HepG2 (cell line): Measurements from ENCODE around the gene LENEP. TPM values are rescaled to one million over a fixed set of nuclear protein-coding genes. Genes with fewer than 3 reads are reported as not detected.

Source experiments
- ATAC-seq: fragments of 200-7000 bp; cut with Tn5 transposase; 3 replicates; pipeline ENCODE4 v1.9.1; 2020; ENCODE audit warnings: mild to moderate bottlenecking, moderate library complexity
- BruUV-seq: library from RNA; stranded (reverse); fragments of 400-500 nt; replicated peaks from 2 replicates; lab custom pipeline; 2021; lab: Mats Ljungman, UMichigan
- CTCF ChIA-PET: fragments of 300-600 bp; formaldehyde crosslinking; extraction: SDS; loops from one replicate; lab custom pipeline; 2021; ENCODE audit warnings: low total read pairs, inconsistent platforms, low intra/inter-chr PET ratio; lab: Yijun Ruan, JAX
- POLR2A ChIA-PET: fragments of 350-600 bp; sonication (Branson Sonifier 250); formaldehyde crosslinking; loops from one replicate; lab custom pipeline; 2020; ENCODE audit warnings: antibody characterized with exemption, inconsistent platforms; lab: Yijun Ruan, JAX
- DNase-seq: peaks from one replicate; pipeline ENCODE4 v3.0.0-alpha.2; 2015; ENCODE audit warnings: low spot score
- FAIRE-seq: peaks from 3 replicates; lab custom pipeline; 2011; peaks lifted over from hg19 to GRCh38; lab: Jason Lieb, UNC
- H2AFZ ChIP-seq: one replicate; pipeline ENCODE4 v1.6.1; 2011; ENCODE audit warnings: low read length, inconsistent platforms
- H3K27ac ChIP-seq: fragments of 300-600 bp; 3 replicates; pipeline ENCODE4 v1.8.0; 2011; ENCODE audit warnings: mixed run types, mild to moderate bottlenecking, mixed read lengths, low read length, inconsistent platforms; ENCODE audit not compliant: insufficient read depth; ENCODE audit errors: extremely low read length
- H3K27me3 ChIP-seq, 2 experiments: fragments of 200-600 bp in 1 of 2; 2 replicates in 1 of 2; 3 replicates in 1 of 2; pipeline versions ENCODE4 v1.6.0 to v1.8.0; 2011; ENCODE audit warnings: low read length in 2 of 2, mild to moderate bottlenecking in 2 of 2, moderate library complexity in 2 of 2, inconsistent platforms in 1 of 2; ENCODE audit not compliant: insufficient read depth in 2 of 2, control insufficient read depth in 1 of 2
- H3K36me3 ChIP-seq, 2 experiments: fragments of 200-600 bp in 1 of 2; replicated peaks in 1 of 2; 2 replicates in 1 of 2; 3 replicates in 1 of 2; pipeline versions ENCODE4 v1.5.1 to v1.8.0; 2011; ENCODE audit warnings: low read length in 2 of 2, inconsistent platforms in 1 of 2; ENCODE audit not compliant: insufficient read depth in 2 of 2, control insufficient read depth in 1 of 2
- H3K4me1 ChIP-seq: 2 replicates; pipeline ENCODE4 v1.5.1; 2012; ENCODE audit warnings: low read length, inconsistent platforms; ENCODE audit not compliant: insufficient read depth
- H3K4me2 ChIP-seq: 2 replicates; pipeline ENCODE4 v1.6.0; 2011; ENCODE audit warnings: low read depth, low read length, inconsistent platforms
- H3K4me3 ChIP-seq, 3 experiments: fragments of 200-600 bp in 1 of 3; sonication (generic), shearing (Covaris generic) in 1 of 3; replicated peaks in 1 of 3; 2 replicates each; pipeline ENCODE4 v1.5.1; 2011 to 2016; ENCODE audit warnings: low read length in 3 of 3, inconsistent platforms in 2 of 3, low read depth in 2 of 3, mild to moderate bottlenecking in 2 of 3, control low read depth in 1 of 3, mixed read lengths in 1 of 3; ENCODE audit not compliant: insufficient read depth in 1 of 3
- H3K79me2 ChIP-seq: one replicate; pipeline ENCODE4 v1.6.1; 2011; ENCODE audit warnings: low read length, inconsistent platforms; ENCODE audit not compliant: insufficient read depth
- H3K9ac ChIP-seq: 2 replicates; pipeline ENCODE4 v1.6.0; 2011; ENCODE audit warnings: mild to moderate bottlenecking, low read depth, low read length, inconsistent platforms; ENCODE audit not compliant: insufficient read depth
- H3K9me3 ChIP-seq: 2 replicates; pipeline ENCODE4 v1.5.1; 2012; ENCODE audit warnings: mild to moderate bottlenecking, low read length
- H4K20me1 ChIP-seq: 2 replicates; pipeline ENCODE4 v1.6.0; 2011; ENCODE audit warnings: inconsistent platforms, mild to moderate bottlenecking, low read length, moderate library complexity; ENCODE audit not compliant: insufficient read depth
- HNRNPL ChIP-seq: fragments of 200-400 bp; formaldehyde crosslinking; IDR thresholded peaks from 2 replicates; pipeline ENCODE4 v1.6.1; 2017; ENCODE audit warnings: mild to moderate bottlenecking, low read depth, low read length
- NFIC ChIP-seq: IDR thresholded peaks from 2 replicates; pipeline ENCODE4 v1.6.1; 2012; ENCODE audit warnings: mild to moderate bottlenecking, low read length, inconsistent platforms
- RARA ChIP-seq: IDR thresholded peaks from 2 replicates; pipeline ENCODE4 v1.6.1; 2016; ENCODE audit warnings: missing genetic modification reagents, missing compliant biosample characterization
- RBFOX2 ChIP-seq: fragments of 200-400 bp; formaldehyde crosslinking; IDR thresholded peaks from 2 replicates; pipeline ENCODE4 v1.6.1; 2017; ENCODE audit warnings: low read depth, mild to moderate bottlenecking, low read length
- ZNF264 ChIP-seq: sonication (generic); formaldehyde crosslinking; IDR thresholded peaks from 2 replicates; pipeline ENCODE4 v1.4.0; 2020; ENCODE audit warnings: missing genetic modification reagents
- ZNF883 ChIP-seq: sonication (generic); formaldehyde crosslinking; IDR thresholded peaks from 2 replicates; pipeline ENCODE4 v1.5.1; 2020; ENCODE audit warnings: mild to moderate bottlenecking, missing genetic modification reagents; ENCODE audit errors: not compliant biosample characterization
- WGBS: methylation state at CpG from one replicate; pipeline ENCODE4 v1.1.6; 2017; ENCODE audit warnings: low lambda C conversion rate; 5-methylcytosine and 5-hydroxymethylcytosine counted together
- in situ Hi-C: cut with HindIII; loops from 2 replicates; pipeline ENCODE4 v1.10.0; 2017; ENCODE audit warnings: low pct_unique_long_range_greater_than_20kb; ENCODE audit not compliant: extremely low pct_ligation_motif_present
- intact Hi-C: fragments of 100-400 bp; cut with micrococcal nuclease; formaldehyde crosslinking; loops from one replicate; pipeline ENCODE4 v1.10.0; 2022; ENCODE audit not compliant: unreplicated experiment
- polyA plus RNA-seq, 8 experiments: library from polyadenylated mRNA; depleted of rRNA in 3 of 8; stranded (reverse) in 7 of 8; unstranded in 1 of 8; fragments of >200 nt; fragmentation: Illumina TruSeq in 4 of 8; extraction: Trizol in 4 of 8; gene quantifications; 2 replicates each; pipeline versions ENCODE4 v1.2.1 to v1.2.3, GENCODE V29; 2011 to 2016; ENCODE audit warnings: low read depth in 4 of 8, missing spikeins in 1 of 8, mixed read lengths in 1 of 8; ENCODE audit not compliant: insufficient read depth in 1 of 8
- total RNA-seq, 5 experiments: library from RNA; depleted of rRNA; stranded (reverse); fragments of >200 nt; fragmentation: Illumina TruSeq; extraction: Trizol; gene quantifications; 2 replicates each; pipeline ENCODE4 v1.2.3, GENCODE V29; 2016; ENCODE audit warnings: low read depth in 1 of 5
- TF ChIP-seq, protein P1 (sequence below): sonication (generic); formaldehyde crosslinking; IDR thresholded peaks from 2 replicates; pipeline ENCODE4 v1.9.0; 2022; ENCODE audit warnings: low read depth, missing genetic modification reagents
- TF ChIP-seq, protein P2 (sequence below): sonication (generic); formaldehyde crosslinking; IDR thresholded peaks from 2 replicates; pipeline ENCODE4 v1.4.0; 2020; ENCODE audit warnings: missing genetic modification reagents, borderline replicate concordance
- TF ChIP-seq, protein P3 (sequence below): sonication (generic); formaldehyde crosslinking; IDR thresholded peaks from 2 replicates; pipeline ENCODE4 v1.4.0; 2020; ENCODE audit warnings: missing genetic modification reagents

LENEP gene
- total and polyA plus RNA-seq, 2 of the 13 experiments (the other 11 are each of a cell fraction or from before 2014, with no cell fraction given): 0.29 TPM; not detected in 1

DNA sequence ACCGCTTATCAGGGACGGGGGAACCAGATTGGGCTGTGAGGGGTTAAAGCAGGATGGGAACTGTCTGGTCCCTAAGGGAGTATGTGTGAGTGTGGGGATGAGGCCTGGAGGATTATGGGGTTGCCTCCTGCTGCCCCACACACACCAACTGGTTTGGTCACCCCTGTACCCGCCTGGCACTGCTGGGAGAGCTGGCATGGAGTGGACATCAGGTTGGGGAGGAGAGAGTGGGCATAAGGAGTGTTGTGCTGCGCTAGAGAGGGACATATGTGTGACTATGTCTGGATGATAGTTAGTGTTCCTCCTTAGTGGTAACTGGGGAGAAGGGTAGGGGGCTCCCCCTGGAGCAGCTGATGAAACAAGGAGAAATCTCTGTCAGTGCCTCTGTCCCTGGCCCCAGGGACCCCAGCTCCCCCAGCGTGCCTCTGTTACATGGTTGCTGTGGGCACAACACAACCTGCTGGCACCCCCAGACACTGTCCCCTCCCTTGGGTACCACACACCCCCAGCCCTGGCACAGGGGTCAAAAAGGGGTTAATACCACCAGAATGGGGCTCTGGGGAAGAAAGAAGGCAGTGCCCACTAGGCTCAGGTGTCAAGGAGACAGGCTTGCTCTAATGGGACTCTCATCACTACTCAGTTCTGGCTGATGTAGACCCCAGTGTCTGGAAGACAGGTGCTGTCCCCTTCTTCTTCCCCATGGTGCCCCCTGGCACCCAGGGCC is 11.1 kb downstream of the LENEP start (continued):
- TF ChIP-seq RARA: no peak
- no peak for TF ChIP-seq NFIC

DNA sequence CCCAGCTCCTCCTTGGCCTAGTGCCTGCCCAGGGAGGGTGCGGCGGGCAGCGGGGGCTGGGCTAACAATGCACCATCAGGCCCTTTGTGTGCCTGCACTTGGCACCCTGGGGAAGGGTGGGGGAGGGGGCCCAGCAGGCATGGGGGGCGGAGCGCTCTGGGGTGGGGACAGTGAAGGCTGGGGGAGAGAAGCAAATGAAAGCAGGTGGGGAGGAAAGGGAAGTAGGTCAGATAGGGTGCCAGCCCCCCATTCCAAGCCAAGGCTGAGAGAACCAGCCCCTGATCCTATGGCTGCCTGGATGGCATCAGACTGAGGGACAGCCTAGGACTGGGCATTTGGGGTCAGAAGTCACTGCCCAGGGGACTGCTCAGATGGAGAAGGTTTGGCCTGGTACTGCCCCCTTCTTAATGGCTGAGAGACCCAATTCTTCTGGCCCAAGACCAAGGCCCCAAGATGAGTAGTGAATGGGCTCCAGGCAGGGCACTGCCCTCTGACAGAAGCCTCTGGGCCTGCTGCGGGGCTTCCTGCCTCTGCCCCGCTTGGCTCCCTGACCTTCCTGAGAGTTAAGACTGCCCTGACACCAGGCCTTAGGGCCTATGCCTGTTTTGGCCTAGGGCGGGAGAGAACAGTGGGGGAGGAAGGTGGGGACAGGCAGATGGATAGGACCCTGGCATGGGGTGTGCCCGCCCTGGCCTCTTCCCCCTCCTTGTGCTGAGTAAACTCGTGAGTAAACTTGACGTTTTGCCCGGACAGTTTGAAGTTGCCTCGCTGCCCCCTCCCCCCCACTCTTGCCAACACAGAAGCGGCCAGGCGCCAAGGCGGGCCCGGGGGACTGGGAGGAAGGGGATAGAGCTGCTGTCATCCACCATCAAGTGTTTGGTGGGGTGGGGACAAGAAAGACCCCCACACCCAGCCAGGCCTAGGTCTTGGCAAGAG is 12.0 kb downstream of the LENEP start:
- Histone ChIP-seq H3K27ac (peak overlapping the region; percentile 97), H3K27me3 (no peaks in the 10 kb centered on the region; a peak in 1 of 5 replicates), H2AFZ (no peak overlapping the region), H4K20me1 (peaks cover 4% of the 10 kb centered on the region; the same call in 1 of the 2 replicates), H3K79me2 (peaks cover 46% of the 10 kb centered on the region), H3K4me2 (peak overlapping the region; percentile 89), H3K4me3 (no peak overlapping the region), H3K4me1 (peaks cover 64% of the 10 kb centered on the region), H3K36me3 (peaks cover 1 to 3% of the 10 kb centered on the region in 2 experiments; a peak in 3 of 5 replicates), H3K9ac (peak overlapping the region; percentile 95; the same call in 1 of the 2 replicates)
- WGBS: 83% methylated on average over 11 of the region's 17 CpGs
- no peak for FAIRE-seq
- DNase-seq: no peak
- ATAC-seq: no peak
- CTCF ChIA-PET: interaction anchor here (1.6 kb wide), 1 partner anchor 12 kb away, joined by 5 read pairs; no protein-coding TSS in a partner anchor
- no TSS peak for BruUV-seq
- intact Hi-C loops: no loop called here
- TF ChIP-seq HNRNPL (peak; percentile 91), ZNF883 (CRISPR knock-in tag) (no peak), ZNF264 (CRISPR knock-in tag) (no peak), RBFOX2 (peak; percentile 28; the same call in 1 of the 2 replicates)
- TF ChIP-seq, protein P1, sequence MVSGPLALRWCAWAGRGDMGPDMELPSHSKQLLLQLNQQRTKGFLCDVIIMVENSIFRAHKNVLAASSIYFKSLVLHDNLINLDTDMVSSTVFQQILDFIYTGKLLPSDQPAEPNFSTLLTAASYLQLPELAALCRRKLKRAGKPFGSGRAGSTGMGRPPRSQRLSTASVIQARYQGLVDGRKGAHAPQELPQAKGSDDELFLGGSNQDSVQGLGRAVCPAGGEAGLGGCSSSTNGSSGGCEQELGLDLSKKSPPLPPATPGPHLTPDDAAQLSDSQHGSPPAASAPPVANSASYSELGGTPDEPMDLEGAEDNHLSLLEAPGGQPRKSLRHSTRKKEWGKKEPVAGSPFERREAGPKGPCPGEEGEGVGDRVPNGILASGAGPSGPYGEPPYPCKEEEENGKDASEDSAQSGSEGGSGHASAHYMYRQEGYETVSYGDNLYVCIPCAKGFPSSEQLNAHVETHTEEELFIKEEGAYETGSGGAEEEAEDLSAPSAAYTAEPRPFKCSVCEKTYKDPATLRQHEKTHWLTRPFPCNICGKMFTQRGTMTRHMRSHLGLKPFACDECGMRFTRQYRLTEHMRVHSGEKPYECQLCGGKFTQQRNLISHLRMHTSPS (CRISPR knock-in tag): 0 out of 2 replicates have a peak, but pooled peaks have one; percentile 19
- TF ChIP-seq, protein P2, sequence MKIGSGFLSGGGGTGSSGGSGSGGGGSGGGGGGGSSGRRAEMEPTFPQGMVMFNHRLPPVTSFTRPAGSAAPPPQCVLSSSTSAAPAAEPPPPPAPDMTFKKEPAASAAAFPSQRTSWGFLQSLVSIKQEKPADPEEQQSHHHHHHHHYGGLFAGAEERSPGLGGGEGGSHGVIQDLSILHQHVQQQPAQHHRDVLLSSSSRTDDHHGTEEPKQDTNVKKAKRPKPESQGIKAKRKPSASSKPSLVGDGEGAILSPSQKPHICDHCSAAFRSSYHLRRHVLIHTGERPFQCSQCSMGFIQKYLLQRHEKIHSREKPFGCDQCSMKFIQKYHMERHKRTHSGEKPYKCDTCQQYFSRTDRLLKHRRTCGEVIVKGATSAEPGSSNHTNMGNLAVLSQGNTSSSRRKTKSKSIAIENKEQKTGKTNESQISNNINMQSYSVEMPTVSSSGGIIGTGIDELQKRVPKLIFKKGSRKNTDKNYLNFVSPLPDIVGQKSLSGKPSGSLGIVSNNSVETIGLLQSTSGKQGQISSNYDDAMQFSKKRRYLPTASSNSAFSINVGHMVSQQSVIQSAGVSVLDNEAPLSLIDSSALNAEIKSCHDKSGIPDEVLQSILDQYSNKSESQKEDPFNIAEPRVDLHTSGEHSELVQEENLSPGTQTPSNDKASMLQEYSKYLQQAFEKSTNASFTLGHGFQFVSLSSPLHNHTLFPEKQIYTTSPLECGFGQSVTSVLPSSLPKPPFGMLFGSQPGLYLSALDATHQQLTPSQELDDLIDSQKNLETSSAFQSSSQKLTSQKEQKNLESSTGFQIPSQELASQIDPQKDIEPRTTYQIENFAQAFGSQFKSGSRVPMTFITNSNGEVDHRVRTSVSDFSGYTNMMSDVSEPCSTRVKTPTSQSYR: peak; percentile 21; the same call in 1 of the 2 replicates
- TF ChIP-seq, protein P3, sequence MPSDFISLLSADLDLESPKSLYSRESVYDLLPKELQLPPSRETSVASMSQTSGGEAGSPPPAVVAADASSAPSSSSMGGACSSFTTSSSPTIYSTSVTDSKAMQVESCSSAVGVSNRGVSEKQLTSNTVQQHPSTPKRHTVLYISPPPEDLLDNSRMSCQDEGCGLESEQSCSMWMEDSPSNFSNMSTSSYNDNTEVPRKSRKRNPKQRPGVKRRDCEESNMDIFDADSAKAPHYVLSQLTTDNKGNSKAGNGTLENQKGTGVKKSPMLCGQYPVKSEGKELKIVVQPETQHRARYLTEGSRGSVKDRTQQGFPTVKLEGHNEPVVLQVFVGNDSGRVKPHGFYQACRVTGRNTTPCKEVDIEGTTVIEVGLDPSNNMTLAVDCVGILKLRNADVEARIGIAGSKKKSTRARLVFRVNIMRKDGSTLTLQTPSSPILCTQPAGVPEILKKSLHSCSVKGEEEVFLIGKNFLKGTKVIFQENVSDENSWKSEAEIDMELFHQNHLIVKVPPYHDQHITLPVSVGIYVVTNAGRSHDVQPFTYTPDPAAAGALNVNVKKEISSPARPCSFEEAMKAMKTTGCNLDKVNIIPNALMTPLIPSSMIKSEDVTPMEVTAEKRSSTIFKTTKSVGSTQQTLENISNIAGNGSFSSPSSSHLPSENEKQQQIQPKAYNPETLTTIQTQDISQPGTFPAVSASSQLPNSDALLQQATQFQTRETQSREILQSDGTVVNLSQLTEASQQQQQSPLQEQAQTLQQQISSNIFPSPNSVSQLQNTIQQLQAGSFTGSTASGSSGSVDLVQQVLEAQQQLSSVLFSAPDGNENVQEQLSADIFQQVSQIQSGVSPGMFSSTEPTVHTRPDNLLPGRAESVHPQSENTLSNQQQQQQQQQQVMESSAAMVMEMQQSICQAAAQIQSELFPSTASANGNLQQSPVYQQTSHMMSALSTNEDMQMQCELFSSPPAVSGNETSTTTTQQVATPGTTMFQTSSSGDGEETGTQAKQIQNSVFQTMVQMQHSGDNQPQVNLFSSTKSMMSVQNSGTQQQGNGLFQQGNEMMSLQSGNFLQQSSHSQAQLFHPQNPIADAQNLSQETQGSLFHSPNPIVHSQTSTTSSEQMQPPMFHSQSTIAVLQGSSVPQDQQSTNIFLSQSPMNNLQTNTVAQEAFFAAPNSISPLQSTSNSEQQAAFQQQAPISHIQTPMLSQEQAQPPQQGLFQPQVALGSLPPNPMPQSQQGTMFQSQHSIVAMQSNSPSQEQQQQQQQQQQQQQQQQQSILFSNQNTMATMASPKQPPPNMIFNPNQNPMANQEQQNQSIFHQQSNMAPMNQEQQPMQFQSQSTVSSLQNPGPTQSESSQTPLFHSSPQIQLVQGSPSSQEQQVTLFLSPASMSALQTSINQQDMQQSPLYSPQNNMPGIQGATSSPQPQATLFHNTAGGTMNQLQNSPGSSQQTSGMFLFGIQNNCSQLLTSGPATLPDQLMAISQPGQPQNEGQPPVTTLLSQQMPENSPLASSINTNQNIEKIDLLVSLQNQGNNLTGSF (CRISPR knock-in tag): no peak
- TF ChIP-seq, all 625 proteins: peak for 4
- in situ Hi-C loops: no loop called here
- no peaks in the 10 kb centered on the region for H3K9me3 ChIP-seq
- POLR2A ChIA-PET: interaction anchor here (1.5 to 5.9 kb wide), 3 partner anchors 9 to 17 kb away, joined by 4 to 90 read pairs (median 9); no protein-coding TSS in a partner anchor
